ENCODE data around the gene UBE2V1. TPM values are rescaled to one million over a fixed set of nuclear protein-coding genes. Genes with fewer than 3 reads are reported as not detected.

UBE2V1 gene
- total RNA-seq, 2 experiments from 2014 or later: 115 to 140 TPM

DNA sequence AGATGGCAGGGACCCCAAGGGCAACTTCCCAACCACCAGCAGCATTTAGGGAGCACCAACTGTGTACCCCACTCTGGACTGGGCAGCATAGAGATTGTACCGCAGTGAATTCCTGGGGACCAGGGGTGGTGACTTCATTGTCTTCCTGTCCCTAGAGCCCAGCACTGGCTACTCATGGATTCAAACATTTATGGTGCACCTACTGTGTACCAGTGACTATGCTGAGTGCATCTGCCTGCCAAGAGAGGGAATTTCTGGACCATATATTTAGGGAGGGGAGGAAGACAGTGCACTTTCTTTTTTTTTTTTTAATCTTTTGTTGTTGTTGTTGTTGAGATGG lies 55.3 kb downstream of the UBE2V1 start:
- POLR2A ChIA-PET: no interaction called here

DNA sequence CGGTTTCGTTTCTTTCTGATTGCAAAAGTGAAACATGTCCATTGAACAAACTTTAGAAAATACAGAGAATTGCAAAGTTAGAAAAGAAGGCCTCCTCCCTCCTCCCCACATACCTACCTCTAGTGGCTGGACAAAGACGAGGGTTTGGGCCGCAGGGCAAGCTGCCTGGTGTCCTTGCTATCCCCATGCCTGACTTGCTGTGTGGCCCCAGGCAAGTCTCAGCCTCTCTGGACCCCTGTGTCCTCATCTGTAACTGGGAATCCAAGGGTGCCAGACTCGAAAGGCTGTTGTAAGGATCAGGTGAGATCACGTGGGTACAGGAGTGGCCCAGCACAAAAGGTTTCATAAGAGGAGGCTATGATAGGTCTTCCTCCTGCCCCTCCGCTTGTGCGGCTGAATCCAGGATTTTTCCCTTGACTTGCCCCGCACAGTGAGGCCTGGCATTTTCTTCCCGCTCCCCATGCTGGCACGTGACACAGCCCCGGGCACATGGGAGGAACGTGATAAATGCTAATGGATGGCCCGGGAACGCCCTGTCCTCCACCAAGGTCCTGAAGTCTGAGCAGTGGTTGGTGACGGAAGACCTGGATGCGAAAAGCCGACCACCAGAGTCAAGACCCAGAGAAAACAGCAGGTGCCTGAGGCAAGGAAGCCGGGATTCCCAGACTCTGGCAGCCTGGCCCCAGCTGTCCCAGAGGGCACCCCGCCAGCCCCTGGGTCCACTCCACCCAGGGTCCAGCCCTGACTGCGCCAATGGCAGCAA lies 55.8 kb downstream of the UBE2V1 start:
- no peak overlapping the region for H3K4me3 Mint-ChIP-seq
- no peak overlapping the region for H3K27ac Mint-ChIP-seq
- H3K36me3 Mint-ChIP-seq (ENCODE audit: low read depth): no peaks in the 10 kb centered on the region
- H3K9me3 ChIP-seq (ENCODE audit: control insufficient read depth in 1 of 2, insufficient read depth in 1 of 2, low read length in 2 of 2): no peaks in the 10 kb centered on the region
- H3K4me1 Mint-ChIP-seq (ENCODE audit: low read depth): no peaks in the 10 kb centered on the region
- TF ChIP-seq, protein P1, sequence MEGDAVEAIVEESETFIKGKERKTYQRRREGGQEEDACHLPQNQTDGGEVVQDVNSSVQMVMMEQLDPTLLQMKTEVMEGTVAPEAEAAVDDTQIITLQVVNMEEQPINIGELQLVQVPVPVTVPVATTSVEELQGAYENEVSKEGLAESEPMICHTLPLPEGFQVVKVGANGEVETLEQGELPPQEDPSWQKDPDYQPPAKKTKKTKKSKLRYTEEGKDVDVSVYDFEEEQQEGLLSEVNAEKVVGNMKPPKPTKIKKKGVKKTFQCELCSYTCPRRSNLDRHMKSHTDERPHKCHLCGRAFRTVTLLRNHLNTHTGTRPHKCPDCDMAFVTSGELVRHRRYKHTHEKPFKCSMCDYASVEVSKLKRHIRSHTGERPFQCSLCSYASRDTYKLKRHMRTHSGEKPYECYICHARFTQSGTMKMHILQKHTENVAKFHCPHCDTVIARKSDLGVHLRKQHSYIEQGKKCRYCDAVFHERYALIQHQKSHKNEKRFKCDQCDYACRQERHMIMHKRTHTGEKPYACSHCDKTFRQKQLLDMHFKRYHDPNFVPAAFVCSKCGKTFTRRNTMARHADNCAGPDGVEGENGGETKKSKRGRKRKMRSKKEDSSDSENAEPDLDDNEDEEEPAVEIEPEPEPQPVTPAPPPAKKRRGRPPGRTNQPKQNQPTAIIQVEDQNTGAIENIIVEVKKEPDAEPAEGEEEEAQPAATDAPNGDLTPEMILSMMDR (IDR thresholded peaks at IDR 0.05): no peak
- ChIA-PET CTCF (no interaction called here), POLR2A (no interaction called here)
- no peaks in the 10 kb centered on the region for H3K9me3 Mint-ChIP-seq
- H3K27me3 Mint-ChIP-seq: peaks cover 8% of the 10 kb centered on the region
- ATAC-seq (ENCODE audit: poor library complexity): no peak
- H3K4me3 ChIP-seq (ENCODE audit: low read length): no peak overlapping the region
- intact Hi-C loops (cut with DNase I, micrococcal nuclease): no loop called here
- H3K4me1 ChIP-seq (ENCODE audit: insufficient read depth, low read length): no peaks in the 10 kb centered on the region
- no peaks in the 10 kb centered on the region for H3K36me3 ChIP-seq (ENCODE audit: insufficient read depth, low read length)
- peaks cover 0 to 2% of the 10 kb centered on the region in 2 experiments for H3K27me3 ChIP-seq (ENCODE audit: control insufficient read depth in 1 of 2, insufficient read depth in 2 of 2, low read length in 2 of 2)
- no peak for DNase-seq
- H3K27ac ChIP-seq (ENCODE audit: low read depth in 1 of 2, low read length in 2 of 2): no peak overlapping the region

More for the DNA sequence above, 55.3 kb downstream of the UBE2V1 start:
- H3K9me3 Mint-ChIP-seq: no peaks in the 10 kb centered on the region
- intact Hi-C loops (cut with DNase I, micrococcal nuclease): no loop called here
- DNase-seq: no peak
- no peak overlapping the region for H3K4me3 Mint-ChIP-seq
- no peak for ATAC-seq (ENCODE audit: poor library complexity)
- Histone ChIP-seq H3K9me3 (ENCODE audit: control insufficient read depth in 1 of 2, insufficient read depth in 1 of 2, low read length in 2 of 2) (no peaks in the 10 kb centered on the region), H3K4me1 (ENCODE audit: insufficient read depth, low read length) (no peaks in the 10 kb centered on the region), H3K27ac (ENCODE audit: low read depth in 1 of 2, low read length in 2 of 2) (no peak overlapping the region), H3K27me3 (ENCODE audit: control insufficient read depth in 1 of 2, insufficient read depth in 2 of 2, low read length in 2 of 2) (peaks cover 0 to 2% of the 10 kb centered on the region in 2 experiments), H3K36me3 (ENCODE audit: insufficient read depth, low read length) (no peaks in the 10 kb centered on the region), H3K4me3 (ENCODE audit: low read length) (no peak overlapping the region)
- CTCF ChIA-PET: interaction anchor here (0.7 kb wide), 1 partner anchor 19 kb away, joined by 3 read pairs; no protein-coding TSS in a partner anchor
- TF ChIP-seq, protein P1 (IDR thresholded peaks at IDR 0.05): no peak
- H3K27ac Mint-ChIP-seq: no peak overlapping the region
- peaks cover 4% of the 10 kb centered on the region for H3K27me3 Mint-ChIP-seq
- H3K36me3 Mint-ChIP-seq (ENCODE audit: low read depth): no peaks in the 10 kb centered on the region
- H3K4me1 Mint-ChIP-seq (ENCODE audit: low read depth): no peaks in the 10 kb centered on the region

DNA sequence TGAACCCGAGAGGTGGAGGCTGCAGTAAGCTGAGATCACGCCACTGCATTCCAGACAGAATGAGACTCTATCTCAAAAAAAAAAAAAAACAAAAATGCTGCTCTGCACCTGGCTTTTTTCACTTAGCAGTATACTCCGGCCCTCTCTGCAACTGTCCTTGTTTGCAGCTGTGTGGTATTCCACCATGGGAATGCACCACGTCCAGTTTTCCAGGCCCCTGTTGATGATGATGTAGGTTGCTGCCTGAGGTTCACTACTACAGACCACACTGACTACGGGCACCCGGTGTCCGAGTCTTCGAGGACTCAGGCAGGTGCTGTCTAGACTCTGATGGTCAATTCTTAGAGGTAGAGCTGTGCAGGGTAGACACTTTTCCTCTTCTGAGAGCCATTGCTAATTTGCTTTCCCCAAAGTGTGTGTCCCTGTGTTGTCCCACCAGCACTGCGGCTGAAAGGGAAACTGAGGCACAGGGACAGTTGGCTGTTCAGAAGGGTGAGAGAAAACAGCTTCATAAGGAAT lies 56.5 kb downstream of the UBE2V1 start:
- intact Hi-C loops (cut with DNase I, micrococcal nuclease): no loop called here

More for the DNA sequence above, 56.5 kb downstream of the UBE2V1 start:
- H3K27ac Mint-ChIP-seq: no peak overlapping the region
- TF ChIP-seq, protein P1 (IDR thresholded peaks at IDR 0.05): no peak
- DNase-seq (no peak), ATAC-seq (ENCODE audit: poor library complexity) (no peak)
- H3K27me3 Mint-ChIP-seq: peaks cover 8% of the 10 kb centered on the region
- no peak overlapping the region for H3K4me3 Mint-ChIP-seq
- H3K36me3 ChIP-seq (ENCODE audit: insufficient read depth, low read length): no peaks in the 10 kb centered on the region
- no peaks in the 10 kb centered on the region for H3K4me1 Mint-ChIP-seq (ENCODE audit: low read depth)
- no peaks in the 10 kb centered on the region for H3K9me3 ChIP-seq (ENCODE audit: control insufficient read depth in 1 of 2, insufficient read depth in 1 of 2, low read length in 2 of 2)
- no peak overlapping the region for H3K27ac ChIP-seq (ENCODE audit: low read depth in 1 of 2, low read length in 2 of 2)
- no peak overlapping the region for H3K4me3 ChIP-seq (ENCODE audit: low read length)
- POLR2A ChIA-PET: no interaction called here
- no peaks in the 10 kb centered on the region for H3K9me3 Mint-ChIP-seq
- CTCF ChIA-PET: no interaction called here
- no peaks in the 10 kb centered on the region for H3K4me1 ChIP-seq (ENCODE audit: insufficient read depth, low read length)
- H3K27me3 ChIP-seq (ENCODE audit: control insufficient read depth in 1 of 2, insufficient read depth in 2 of 2, low read length in 2 of 2): peaks cover 0 to 5% of the 10 kb centered on the region in 2 experiments
- H3K36me3 Mint-ChIP-seq (ENCODE audit: low read depth): no peaks in the 10 kb centered on the region

Measured in CD4-positive, alpha-beta T cell (primary cell).